HG03571 (cell line): Measurements from ENCODE around the gene NACC2.

ENCODE experiments used
- ATAC-seq: cut with Tn5 transposase; IDR thresholded peaks from one replicate; pipeline ENCODE4 v1.9.1; 2021; ENCODE audit not compliant: unreplicated experiment

NACC2 gene

DNA sequence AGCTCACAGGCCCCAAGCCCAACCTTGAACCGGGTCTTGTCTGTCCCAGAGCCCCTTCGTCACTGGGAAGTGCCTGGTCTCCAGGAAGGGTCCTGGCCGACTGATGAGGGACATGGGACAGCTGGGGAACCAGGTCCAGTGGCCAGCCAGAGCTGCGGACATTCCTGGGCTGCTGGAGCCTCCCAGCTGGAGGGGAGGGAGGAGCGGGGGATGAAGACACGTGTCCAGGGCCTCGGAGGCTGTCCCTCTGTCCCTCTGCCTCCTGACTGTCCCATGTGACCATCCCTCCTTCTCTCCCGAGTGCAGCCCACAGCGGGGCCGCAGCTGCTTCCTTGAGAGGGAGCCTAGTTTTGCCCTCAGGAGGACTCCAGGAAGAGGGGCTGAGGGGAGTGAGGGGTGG lies 92.2 kb downstream of the NACC2 start:
- ATAC-seq: no peak

DNA sequence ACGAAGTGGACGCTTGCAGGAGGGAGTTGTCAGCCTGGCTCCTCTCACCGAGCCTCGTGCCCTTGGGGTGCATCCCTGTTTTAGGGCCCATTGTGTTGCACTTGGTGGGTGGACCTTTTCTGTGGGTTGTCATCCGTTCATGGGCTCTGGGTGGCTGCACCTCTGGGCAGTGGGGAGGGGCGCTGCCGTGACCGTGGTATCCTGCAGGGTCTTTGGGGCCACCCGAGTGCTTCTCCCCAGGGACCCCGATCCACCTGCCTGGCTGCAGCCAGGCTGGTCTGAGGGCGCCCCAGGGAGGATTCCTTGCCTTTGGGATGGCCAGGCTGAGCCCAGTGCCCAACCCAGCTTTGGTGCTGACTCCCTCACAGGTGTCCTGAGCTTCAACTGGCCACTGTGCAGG lies 92.9 kb downstream of the NACC2 start:
- ATAC-seq: no peak

DNA sequence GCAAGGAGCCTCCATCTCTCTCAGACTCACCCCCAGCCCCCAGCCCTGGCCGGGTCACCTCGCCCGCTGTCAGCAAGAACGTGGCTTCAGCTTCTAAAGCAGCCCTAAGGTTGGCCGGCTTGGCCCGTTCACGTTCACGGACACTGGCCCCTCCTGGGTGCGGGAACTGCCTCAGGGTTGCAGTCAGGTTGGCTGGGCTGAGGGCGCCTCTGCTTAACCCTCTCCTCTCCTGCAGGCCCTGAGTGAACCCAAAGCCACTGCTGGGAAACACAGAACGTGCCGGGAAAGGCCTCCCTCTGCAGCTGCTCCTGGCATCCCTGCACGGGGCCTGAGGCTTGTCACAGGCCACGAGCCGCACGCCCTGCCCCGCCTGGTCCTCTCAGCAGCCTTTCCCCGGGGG lies 93.9 kb downstream of the NACC2 start:
- ATAC-seq: no peak

DNA sequence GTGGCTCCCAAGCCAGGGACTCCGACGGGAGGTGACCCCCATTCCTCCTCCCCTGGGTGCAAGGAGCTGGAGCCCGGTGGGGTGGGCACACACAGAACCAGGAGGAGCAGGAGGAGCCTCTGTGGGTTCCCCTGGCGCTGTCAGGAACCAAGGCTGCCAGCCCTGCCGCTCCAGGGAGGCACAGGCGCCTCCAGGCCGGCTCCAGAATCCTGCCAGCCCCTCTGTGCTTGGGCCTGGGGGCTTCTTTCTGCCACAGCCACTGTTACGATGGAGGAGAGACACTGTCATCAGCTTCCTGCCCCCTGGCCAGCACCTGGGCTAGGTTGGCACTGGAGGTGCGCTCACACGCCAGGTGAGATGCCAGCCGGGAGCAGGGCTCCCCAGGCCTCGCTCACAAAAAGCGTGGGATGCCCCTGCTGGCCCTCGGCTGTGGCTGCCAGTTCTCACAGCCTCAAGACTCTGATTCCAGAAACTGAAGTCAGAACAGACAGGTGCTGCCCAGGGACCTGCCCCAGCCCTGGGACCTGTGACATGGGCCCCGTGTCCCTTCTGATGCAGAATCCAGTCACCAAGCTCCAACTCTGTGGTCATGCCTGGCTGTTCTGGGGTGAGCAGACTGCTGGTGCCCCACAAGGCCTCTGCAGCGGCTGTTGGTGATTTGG lies 96.5 kb downstream of the NACC2 start:
- no peak for ATAC-seq

DNA sequence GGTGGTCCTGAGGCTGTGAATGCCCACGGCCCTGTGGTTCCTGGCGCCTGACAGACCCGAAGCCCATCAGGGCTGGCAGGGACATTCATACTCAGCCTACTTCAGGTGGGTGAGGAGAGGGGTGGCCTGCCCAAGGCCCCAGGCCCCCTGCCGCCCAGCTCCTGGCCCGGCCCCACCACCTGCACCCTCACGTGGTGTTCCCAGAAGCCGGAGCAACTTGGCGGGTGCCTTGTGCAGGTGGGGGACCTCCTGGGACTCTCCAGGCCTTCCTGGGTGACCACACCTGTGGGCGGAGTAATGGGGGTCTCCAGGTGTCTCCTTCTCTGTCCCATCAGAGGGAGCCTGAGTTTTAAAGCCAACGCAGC lies 97.1 kb downstream of the NACC2 start:
- no peak for ATAC-seq

DNA sequence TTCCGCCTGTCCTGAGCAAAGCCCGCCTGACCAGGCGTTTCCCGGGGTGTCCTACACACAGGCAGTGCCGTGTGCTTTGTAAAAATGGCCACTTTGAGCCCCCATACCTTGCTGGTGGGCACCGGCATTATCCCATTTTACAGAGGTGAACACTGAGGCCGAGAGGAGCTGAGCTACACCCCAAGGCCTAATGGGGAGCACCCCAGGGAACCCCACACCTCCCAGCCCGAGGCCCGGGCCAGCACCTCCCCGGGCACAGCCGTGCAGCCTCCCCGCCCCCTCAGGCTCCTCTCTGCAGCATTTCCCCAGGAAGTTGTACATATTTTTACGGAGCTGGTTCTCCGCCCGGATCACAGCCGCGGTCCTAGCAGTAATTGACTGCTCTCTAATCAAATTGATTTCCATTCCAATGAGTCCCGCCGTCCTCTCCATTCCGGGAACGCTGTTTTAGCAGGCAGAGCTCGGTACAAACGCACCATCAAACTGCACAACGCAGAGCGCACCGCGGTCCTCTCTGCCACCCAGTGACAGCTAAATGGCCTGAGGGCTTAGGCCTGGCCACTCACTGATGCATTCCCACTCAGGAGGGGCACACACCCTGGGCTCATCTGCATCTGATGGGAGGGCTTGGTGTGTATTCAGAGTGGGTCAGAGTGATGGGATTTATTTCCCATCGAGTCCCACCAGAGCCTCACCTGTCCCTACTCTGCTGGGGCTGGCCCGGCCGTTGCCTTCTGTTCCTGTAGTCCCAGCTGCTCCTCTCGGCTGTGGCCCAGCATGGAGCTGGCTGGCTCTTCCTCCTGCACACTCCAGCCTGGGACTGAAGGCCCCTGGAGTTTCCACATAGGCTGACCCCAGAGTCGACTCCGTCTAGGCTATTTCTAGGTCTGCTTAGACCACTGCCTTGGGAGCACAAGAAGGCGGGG lies 97.7 kb downstream of the NACC2 start:
- no peak for ATAC-seq

DNA sequence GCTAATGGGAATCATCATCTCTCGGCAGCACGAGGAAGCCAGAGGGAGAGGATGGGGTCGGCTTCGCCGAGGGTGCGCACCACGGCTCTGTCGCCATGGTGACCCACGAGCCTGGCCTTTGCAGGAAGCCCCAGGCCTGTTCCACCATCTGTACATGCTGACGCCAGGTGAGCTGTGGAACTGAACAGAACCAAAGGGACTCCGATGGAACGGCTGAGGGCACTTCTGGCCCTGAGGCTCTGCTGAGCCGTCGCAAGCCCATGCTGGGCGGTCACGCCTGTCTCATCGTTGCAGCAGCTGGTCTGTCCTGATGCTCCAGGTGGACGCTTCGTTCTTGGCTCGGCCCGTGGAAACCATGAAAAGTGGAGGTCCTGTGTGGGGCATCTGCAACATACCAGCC lies 99.3 kb downstream of the NACC2 start:
- no peak for ATAC-seq

DNA sequence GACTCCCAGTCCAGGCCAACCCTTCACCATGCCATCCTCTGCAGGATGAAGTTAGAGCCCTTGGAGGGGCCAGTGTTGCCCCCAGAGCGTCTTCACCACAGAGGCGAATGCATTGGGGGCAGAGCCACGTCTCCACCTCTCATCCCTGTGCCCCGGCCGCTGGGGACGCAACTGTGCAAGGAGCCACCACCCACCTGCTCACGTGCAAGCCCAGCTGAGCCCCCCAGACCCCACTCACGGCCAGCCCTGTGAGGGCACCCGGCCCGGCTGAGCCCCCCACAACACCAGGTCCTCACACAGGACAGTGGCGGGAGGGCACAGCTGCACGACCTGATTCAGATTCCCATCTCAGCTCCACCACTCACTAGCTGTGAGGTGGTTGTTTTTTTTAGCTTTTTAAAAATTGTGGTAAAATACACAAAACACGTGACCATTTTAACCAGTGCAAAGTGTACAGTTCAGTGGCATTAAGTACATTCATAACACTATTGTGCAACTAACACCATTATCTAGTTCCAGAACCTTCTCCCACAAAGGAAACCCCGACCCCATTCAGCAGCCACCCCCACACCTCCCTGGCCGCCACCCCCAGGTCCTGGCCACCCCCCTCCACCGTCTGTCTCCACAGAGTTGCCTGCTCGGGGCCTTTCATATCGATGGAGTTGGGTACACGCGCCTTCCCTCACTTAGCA lies 100.4 kb downstream of the NACC2 start:
- ATAC-seq: no peak

DNA sequence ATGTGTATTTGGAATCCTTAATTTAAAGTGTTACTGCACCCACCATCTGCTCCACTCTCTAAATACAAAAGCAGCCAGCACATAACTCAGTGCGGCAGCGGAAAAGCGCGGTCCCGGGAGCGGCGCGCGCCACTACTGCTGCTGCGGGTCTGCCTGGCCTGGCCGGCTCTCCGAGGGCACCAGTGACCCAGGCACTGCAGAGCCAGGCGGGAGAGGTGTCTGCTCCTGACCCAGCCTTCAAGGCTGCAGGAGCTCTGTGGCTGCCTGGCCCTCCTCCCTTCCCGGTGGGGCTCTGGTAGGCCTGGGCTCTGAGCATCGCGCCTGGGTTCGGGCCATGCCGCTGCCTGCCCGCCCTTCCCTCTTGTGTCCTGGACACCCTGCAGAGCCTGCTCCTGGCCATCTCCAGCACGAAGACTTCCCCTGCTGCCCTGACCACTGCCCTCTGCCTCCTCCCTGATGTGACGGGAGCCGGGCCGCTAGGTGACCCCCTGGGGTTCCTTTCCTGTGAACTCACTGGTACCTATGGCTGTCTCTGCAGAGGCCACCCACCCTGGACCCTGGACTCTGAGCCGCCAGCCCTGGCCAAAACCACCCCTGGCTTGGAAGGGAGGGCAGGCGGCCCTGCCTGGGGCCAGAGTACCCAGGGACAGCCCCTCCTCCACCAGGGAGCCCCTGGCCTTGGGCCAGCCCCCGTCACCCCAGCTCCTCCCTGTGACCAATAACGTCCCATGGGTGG lies 101.2 kb downstream of the NACC2 start:
- ATAC-seq: no peak

DNA sequence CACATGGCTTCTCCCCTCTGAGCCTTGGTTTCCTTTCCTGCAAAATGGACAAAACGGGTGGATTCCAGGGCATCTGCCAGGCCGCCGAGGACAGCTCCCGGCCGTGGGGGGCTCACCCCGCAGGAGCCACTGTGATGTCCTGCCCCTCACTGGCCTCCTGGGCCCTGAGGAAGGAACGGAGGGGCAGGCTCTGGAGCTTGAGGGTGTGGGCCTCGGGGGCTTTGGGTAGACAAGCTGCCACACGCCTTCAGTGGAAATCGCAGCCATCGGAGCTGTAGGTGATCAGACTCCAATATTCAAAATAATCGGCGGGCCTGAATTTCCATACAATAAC lies 101.7 kb downstream of the NACC2 start:
- ATAC-seq: no peak

DNA sequence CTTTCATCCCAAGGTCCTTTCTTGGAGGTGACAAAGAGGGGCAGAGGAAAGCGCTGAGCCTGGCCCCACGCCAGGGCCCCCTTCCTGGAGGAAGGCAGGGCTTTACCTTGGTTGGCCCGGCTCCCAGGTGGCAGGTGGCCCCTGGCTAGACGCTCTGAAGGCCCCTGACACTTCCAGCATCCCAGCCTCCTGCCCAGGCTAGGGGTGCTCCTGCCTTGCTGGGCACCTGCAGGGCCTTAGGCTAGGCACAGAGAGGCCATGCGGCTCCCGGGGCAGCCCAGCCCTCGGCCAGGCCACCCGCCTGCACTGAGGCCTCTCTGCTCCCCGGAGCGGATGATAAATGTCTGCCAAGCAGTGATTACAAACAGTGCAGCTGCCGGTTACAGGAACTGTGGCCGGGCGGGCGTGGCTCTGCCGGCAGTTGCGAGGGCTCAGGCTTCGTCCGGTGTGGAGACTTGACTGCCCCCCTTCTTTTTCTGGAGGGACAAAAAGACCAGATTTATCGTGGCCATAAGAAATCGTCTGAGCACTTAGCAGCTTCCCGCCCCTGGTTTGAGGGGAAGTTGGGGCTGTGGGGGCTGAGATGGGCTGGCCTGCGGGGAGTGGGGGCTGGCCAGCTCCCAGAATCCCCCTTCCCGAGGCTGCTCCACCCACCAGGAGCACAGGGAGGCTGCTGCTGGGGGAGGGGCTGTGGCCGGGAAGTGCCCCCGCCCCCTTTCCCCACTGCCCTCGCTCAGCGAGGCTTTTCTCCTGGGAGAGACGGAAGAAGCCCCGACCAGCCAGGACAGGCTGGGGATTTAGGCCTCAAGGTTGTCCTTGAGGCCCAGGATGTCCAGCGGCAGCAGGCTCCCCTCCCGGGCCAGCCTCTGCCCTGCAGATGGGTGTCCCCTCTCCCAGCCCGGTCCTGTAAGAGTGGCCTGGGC lies 102.3 kb downstream of the NACC2 start:
- no peak for ATAC-seq

DNA sequence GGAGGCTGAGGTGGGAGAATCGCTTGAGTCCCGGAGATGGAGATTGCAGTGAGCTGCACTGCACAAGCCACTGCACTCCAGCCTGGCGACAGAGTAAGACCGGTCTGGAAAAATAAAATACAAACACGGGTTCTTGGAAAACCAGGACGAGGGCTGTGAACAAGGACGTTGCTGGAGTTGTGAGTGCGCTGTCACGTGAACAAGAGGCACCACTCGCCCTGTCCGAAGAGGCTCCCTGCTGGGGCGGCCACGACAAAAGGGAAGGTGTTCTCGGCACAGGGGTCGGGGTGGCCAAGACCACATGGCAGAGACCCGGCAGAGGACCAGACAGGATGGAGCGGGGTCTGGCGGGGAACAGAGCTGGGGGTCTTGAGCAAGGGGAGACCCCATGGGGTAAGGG lies 103.3 kb downstream of the NACC2 start:
- no peak for ATAC-seq

DNA sequence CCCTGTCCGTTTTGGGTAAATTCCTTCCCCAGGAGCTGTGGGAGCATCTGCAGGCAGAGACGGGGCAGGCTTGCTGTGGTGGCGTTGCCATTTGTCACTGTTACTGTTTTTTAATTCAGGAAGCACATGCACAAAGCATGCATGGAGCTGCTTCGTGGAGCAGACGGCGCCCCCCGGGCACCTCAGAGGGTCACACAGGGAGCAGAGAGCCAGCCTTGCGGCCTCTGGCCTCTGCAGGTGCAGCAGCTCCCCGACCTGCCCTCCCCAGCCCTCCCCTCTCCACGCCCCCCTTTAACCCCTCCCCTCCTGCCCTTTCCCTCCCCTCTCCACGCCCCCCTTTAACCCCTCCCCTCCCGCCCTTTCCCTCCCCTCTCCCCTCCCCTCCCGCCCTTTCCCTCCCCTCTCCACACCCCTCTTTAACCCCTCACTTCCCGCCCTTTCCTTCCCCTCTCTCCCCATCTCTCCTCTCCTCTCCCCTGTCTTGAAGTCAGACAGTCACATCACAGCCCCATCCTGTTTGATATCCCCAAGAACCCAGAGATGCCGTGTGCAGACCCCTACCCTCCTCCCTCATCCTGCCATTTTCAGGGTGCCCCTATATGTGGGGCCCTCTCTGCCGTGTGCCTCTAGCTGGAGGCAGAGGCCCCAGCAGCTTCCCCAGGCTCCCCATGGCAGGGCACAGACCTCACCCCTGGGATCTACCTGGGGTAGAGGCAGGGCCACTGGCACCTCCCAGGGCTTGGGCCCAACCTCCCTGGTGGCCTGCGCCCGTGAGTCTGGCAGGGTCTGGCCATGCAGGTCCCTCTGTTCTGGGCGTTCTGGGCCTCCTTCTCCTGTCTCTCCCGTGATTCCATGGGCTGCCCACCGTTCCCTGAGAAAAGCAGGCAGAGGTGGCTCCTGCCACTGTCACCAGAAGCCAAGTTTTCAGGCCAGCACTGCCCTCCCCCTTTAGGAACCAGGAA lies 104.3 kb downstream of the NACC2 start:
- no peak for ATAC-seq

DNA sequence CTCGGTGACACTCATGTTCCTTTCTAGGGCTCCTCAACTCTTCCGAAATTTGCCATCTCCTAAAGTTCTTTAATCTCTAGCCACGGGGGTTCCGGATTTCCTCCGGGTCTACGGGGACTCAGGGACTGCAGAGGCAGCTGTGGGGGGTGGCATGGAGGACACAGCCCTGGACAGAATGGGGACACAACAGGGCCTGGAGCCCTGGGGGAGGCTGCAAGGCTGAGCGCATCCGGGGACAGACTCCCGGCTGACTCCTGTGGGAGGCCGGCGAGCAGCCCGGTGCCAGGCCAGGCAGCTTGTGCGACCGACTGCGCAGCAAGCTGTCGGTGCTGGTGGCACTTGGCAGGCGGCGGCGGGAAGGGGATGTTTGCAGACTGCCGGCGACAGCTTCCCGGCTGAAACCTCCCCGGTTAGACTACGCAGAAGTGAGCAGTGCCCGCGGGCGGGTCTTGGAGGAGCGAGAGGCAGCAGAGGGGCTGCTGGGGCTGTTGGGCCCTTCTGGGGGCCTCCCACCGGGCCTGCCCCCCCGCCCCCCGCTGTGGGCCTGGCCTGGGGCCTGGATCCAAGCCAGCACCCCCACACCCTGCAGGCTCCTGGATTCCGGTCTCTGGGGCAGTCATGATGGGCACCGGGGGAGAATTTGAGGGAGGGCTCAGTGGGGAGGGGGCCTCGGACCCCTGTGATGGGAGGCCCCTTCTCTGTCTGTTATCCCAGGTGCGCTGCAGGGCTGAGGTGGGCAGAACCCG lies 105.2 kb downstream of the NACC2 start:
- no peak for ATAC-seq

DNA sequence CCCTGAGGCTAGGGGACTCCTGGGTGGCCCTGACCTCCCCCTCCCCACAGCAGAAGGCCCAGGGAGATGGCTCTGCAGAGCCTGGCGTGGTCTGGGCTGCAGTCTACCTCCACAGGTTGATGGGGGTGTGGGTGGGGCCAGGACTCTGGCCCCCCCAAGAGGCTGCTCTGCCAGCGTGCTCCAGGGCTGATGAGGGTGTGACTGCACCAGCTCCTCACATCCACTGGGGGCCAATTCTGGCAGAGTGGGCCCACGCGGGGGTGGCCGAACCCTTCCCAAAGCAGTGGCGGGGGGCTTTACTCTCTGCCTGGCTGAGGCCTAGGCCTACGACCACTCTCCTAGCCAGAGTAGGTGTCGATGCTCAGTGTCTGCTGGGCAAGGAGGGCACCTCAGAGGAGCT lies 105.9 kb downstream of the NACC2 start:
- no peak for ATAC-seq

DNA sequence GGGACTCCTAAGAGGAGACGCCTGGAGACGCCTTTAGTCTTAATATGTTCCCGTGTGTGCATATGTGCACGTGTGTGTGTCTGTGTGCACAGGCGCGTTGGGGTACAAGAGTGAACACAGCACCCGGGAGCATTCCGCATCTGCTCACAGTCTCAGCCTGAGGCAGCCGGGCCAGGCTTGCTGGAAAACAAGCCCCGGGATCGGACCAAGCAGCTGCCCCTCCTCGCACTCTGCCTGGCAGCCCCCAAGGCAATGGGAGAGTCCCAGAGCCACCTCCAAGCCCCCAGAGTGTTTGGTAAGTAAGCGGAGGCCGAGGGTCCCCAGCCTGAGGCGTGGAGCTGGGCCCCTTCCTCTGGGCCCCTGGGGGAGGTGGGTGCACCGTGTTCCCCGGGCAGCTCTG lies 106.6 kb downstream of the NACC2 start:
- ATAC-seq: no peak

DNA sequence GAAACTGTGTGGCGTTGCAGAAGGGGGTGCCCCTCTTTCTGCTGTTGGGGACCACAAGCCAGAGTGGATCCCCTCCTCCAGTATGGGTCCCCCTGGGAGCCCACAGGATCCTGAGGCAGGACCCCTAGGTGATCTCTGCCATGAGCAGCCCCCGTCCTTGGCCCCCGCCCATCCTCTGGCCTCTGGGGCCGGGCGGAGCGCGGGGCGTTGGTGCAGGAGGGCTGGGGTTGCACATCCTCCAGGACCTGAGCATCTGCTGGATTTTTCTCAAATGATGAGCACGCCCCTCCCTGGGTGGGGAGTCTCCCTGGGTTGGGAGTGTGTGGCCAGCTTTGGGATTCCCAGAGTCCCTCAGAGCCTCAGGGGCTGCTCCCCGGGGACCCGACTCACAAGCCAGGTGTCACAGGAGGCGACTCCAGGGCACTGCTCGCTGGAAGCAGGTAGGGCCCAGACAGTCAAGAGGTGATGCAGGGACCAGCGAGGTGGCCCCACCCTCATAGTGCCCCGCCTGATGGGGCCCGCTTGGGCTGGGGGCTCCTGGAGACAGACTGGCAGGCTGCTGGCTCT lies 107.2 kb downstream of the NACC2 start:
- no peak for ATAC-seq

DNA sequence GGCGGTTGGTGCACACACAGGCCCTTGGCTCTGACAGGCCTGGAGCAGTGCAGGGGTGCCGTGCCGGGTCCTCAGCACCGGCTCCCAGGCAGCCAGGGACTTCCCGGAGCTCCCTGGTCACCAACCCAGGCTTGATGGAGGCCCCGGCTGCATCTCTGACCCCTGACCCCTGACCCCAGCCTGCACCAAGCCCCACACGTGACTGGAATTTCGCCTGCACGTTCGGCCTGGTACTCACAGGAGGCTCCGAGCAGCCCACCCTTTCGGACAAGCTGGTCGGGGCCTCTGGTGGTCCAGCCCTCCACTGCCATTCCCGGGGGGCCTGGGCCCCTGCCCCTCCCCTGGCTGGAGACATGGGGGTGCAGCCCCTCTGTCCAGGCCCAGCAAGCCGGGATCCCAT lies 108.5 kb downstream of the NACC2 start:
- no peak for ATAC-seq
